ENCODE results near the gene CDHR5. TPM values are rescaled to one million over a fixed set of nuclear protein-coding genes. Genes with fewer than 3 reads are reported as not detected.

CDHR5 gene
- total RNA-seq, 1 donor from 2014 or later = 7.1 TPM

- H3K27me3 Mint-ChIP-seq = peaks cover 51% of the 10 kb centered on the region
- TF ChIP-seq, protein P1, sequence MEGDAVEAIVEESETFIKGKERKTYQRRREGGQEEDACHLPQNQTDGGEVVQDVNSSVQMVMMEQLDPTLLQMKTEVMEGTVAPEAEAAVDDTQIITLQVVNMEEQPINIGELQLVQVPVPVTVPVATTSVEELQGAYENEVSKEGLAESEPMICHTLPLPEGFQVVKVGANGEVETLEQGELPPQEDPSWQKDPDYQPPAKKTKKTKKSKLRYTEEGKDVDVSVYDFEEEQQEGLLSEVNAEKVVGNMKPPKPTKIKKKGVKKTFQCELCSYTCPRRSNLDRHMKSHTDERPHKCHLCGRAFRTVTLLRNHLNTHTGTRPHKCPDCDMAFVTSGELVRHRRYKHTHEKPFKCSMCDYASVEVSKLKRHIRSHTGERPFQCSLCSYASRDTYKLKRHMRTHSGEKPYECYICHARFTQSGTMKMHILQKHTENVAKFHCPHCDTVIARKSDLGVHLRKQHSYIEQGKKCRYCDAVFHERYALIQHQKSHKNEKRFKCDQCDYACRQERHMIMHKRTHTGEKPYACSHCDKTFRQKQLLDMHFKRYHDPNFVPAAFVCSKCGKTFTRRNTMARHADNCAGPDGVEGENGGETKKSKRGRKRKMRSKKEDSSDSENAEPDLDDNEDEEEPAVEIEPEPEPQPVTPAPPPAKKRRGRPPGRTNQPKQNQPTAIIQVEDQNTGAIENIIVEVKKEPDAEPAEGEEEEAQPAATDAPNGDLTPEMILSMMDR (conservative IDR thresholded peaks at IDR 0.05) = no peak
- H3K4me1 Mint-ChIP-seq (ENCODE audit: unreplicated experiment) = no peaks in the 10 kb centered on the region
- no peak for DNase-seq (ENCODE audit: extremely low spot score, unreplicated experiment)
- H3K9me3 Mint-ChIP-seq = no peaks in the 10 kb centered on the region
- no peak within 1 kb of the TSS for H3K27ac Mint-ChIP-seq
- no peaks in the 10 kb centered on the region for H3K36me3 Mint-ChIP-seq
- H3K4me3 Mint-ChIP-seq = peak within 1 kb of the TSS; percentile 74
Observed at GRCh38 chr11:636511-637332, 12.0 kb upstream of the CDHR5 start, which contains the start of gene DRD4. Gene DRD4 (plus strand): TSS chr11:637269. CDS start chr11:637305, 36 bp downstream.

GRCh38 chr11:635945-636510 lies 11.3 kb upstream of the CDHR5 start:
- no peak overlapping the region for H3K4me3 Mint-ChIP-seq
- H3K4me1 Mint-ChIP-seq (ENCODE audit: unreplicated experiment) = no peaks in the 10 kb centered on the region
- H3K27ac Mint-ChIP-seq = no peak overlapping the region
- H3K9me3 Mint-ChIP-seq = no peaks in the 10 kb centered on the region
- TF ChIP-seq, protein P1 (conservative IDR thresholded peaks at IDR 0.05) = no peak
- no peaks in the 10 kb centered on the region for H3K36me3 Mint-ChIP-seq
- peaks cover 48% of the 10 kb centered on the region for H3K27me3 Mint-ChIP-seq
- DNase-seq (ENCODE audit: extremely low spot score, unreplicated experiment) = no peak

DNA sequence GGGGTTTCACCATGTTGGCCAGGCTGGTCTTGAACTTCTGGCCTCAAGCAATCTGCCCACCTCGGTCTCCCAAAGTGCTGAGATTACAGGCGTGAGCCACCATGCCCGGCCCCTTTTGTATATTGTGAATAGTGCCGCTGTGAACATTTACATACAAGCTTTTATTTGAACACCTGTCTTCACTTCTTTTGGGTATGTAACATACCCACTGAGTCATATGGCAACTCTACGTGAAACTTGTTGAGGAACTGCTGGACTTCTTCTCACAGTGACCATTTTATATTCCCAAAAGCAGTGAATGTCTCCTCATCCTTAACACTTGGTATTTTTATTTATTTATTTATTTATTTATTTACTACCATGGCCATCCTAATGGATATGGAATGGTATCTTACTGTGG lies 6.1 kb upstream of the CDHR5 start:
- H3K4me3 Mint-ChIP-seq = no peak overlapping the region
- no peak overlapping the region for H3K27ac Mint-ChIP-seq
- no peaks in the 10 kb centered on the region for H3K9me3 Mint-ChIP-seq
- no peak for DNase-seq (ENCODE audit: extremely low spot score, unreplicated experiment)
- TF ChIP-seq, protein P1 (conservative IDR thresholded peaks at IDR 0.05) = no peak
- peaks cover 7% of the 10 kb centered on the region for H3K4me1 Mint-ChIP-seq (ENCODE audit: unreplicated experiment)
- H3K36me3 Mint-ChIP-seq = peaks cover 4% of the 10 kb centered on the region
- peaks cover 38% of the 10 kb centered on the region for H3K27me3 Mint-ChIP-seq

GRCh38 chr11:629237-629583 lies 4.5 kb upstream of the CDHR5 start:
- peaks cover 23% of the 10 kb centered on the region for H3K27me3 Mint-ChIP-seq
- TF ChIP-seq, protein P1 (conservative IDR thresholded peaks at IDR 0.05) = no peak
- H3K9me3 Mint-ChIP-seq = no peaks in the 10 kb centered on the region
- peak overlapping the region; percentile 13 for H3K4me3 Mint-ChIP-seq
- peaks cover 4% of the 10 kb centered on the region for H3K36me3 Mint-ChIP-seq
- H3K27ac Mint-ChIP-seq = peak overlapping the region; percentile 63
- H3K4me1 Mint-ChIP-seq (ENCODE audit: unreplicated experiment) = peaks cover 7% of the 10 kb centered on the region
- no peak for DNase-seq (ENCODE audit: extremely low spot score, unreplicated experiment)

- no peak for DNase-seq (ENCODE audit: extremely low spot score, unreplicated experiment)
- Mint-ChIP-seq H3K27ac (peak overlapping the region; percentile 63), H3K27me3 (peaks cover 23% of the 10 kb centered on the region), H3K9me3 (no peaks in the 10 kb centered on the region), H3K4me3 (peak overlapping the region; percentile 60), H3K4me1 (ENCODE audit: unreplicated experiment) (peaks cover 11% of the 10 kb centered on the region), H3K36me3 (peaks cover 4% of the 10 kb centered on the region)
- TF ChIP-seq, protein P1 (conservative IDR thresholded peaks at IDR 0.05) = no peak
Observed at GRCh38 chr11:628056-628455, 3.3 kb upstream of the CDHR5 start.

All from type B pancreatic cell (in vitro differentiated cells).